Endothelial cell of umbilical vein (primary cell): ENCODE data around the gene BNC2.

ENCODE experiments used
- CTCF ChIP-seq, 2 donors: IDR thresholded peaks; 1 replicate in 1 of 2; 2 replicates in 1 of 2; pipeline ENCODE4 v1.5.1; 2011; ENCODE audit warnings: low read length in 2 of 2, mild to moderate bottlenecking in 2 of 2, moderate library complexity in 2 of 2, control low read depth in 1 of 2, inconsistent platforms in 1 of 2, low read depth in 1 of 2; ENCODE audit not compliant: insufficient read depth in 1 of 2; ENCODE audit errors: extremely low read depth in 1 of 2
- EZH2 ChIP-seq: IDR thresholded peaks from 2 replicates; pipeline ENCODE4 v1.6.1; 2012; ENCODE audit warnings: borderline replicate concordance, low read depth, mild to moderate bottlenecking, moderate library complexity, low read length, inconsistent platforms; ENCODE audit not compliant: severe bottlenecking
- MAX ChIP-seq: IDR thresholded peaks from 2 replicates; pipeline ENCODE4 v1.6.1; 2011; ENCODE audit not compliant: insufficient read depth, insufficient read length
- POLR2A ChIP-seq: IDR thresholded peaks from 2 replicates; pipeline ENCODE4 v1.6.1; 2012; ENCODE audit warnings: low read depth, mild to moderate bottlenecking, control low read depth, low read length
- POLR2AphosphoS5 ChIP-seq: IDR thresholded peaks from 2 replicates; pipeline ENCODE4 v1.6.1; 2012; ENCODE audit warnings: low read depth, mild to moderate bottlenecking, control low read depth, low read length, moderate library complexity; ENCODE audit not compliant: insufficient read depth

- TF ChIP-seq POLR2A (no peak), CTCF (IDR thresholded peaks at IDR 0.05; ENCODE audit: extremely low read depth in 1 of 2, insufficient read depth in 1 of 2, low read depth in 1 of 2, low read length in 2 of 2) (no peak), MAX (no peak), POLR2AphosphoS5 (no peak), EZH2 (no peak)
These were observed 103.1 kb downstream of the BNC2 start for GRCh38 chr9:16767366-16767765.
